A549 (cell line): Measurements from ENCODE around the gene SMURF1. TPM values are rescaled to one million over a fixed set of nuclear protein-coding genes. Genes with fewer than 3 reads are reported as not detected.

Experiments used
- ATAC-seq, 2 experiments: fragments of 200-7000 bp in 1 of 2; fragments of >200 bp in 1 of 2; cut with Nextera tagmentation in 1 of 2; cut with Tn5 transposase in 1 of 2; 3 replicates each; pipeline versions ENCODE4 v1.8.0 to v1.9.1; 2018 to 2020; ENCODE audit warnings: mild to moderate bottlenecking in 1 of 2, moderate library complexity in 1 of 2
- CTCF ChIA-PET: fragments of 300-600 bp; sonication (Branson Sonifier 250); formaldehyde crosslinking; extraction: SDS; loops from one replicate; lab custom pipeline; 2021; ENCODE audit warnings: antibody characterized with exemption, inconsistent platforms; lab: Yijun Ruan, JAX
- POLR2A ChIA-PET: fragments of 350-600 bp; formaldehyde crosslinking; extraction: SDS; loops from one replicate; lab custom pipeline; 2021; ENCODE audit warnings: antibody characterized with exemption, inconsistent platforms; lab: Yijun Ruan, JAX
- DNase-seq, 2 experiments: peaks; one replicate each; pipeline versions ENCODE4 v3.0.0 to v3.0.0-alpha.2; 2011 to 2016; ENCODE audit warnings: low read depth in 1 of 2, low spot score in 1 of 2
- FAIRE-seq: peaks from 2 replicates; lab custom pipeline; 2011; peaks lifted over from hg19 to GRCh38; lab: Jason Lieb, UNC
- H3K27ac ChIP-seq, 2 experiments: fragments of >200 bp; sonication (Bioruptor Twin); formaldehyde crosslinking; 3 replicates each; pipeline ENCODE4 v1.5.1; 2016 to 2017
- H3K4me1 ChIP-seq: fragments of >200 bp; sonication (Bioruptor Twin); formaldehyde crosslinking; 3 replicates; pipeline ENCODE4 v1.6.1; 2016
- H3K4me2 ChIP-seq: fragments of >200 bp; sonication (Bioruptor Twin); formaldehyde crosslinking; 3 replicates; pipeline ENCODE4 v1.6.1; 2016
- H3K4me3 ChIP-seq: fragments of >200 bp; sonication (Bioruptor Twin); formaldehyde crosslinking; 3 replicates; pipeline ENCODE4 v1.5.1; 2016
- H3K9me3 ChIP-seq: fragments of >200 bp; sonication (Bioruptor Twin); formaldehyde crosslinking; 3 replicates; pipeline ENCODE4 v1.6.1; 2016
- CBX2 ChIP-seq: fragments of 200-600 bp; sonication (generic); IDR thresholded peaks from 2 replicates; pipeline ENCODE4 v1.6.1; 2016; ENCODE audit warnings: low read depth, mild to moderate bottlenecking, borderline replicate concordance
- CBX8 ChIP-seq: fragments of 200-600 bp; sonication (generic); IDR thresholded peaks from 2 replicates; pipeline ENCODE4 v1.6.1; 2016
- CHD2 ChIP-seq: fragments of 150-350 bp; IDR thresholded peaks from 2 replicates; pipeline ENCODE4 v1.6.1; 2014; ENCODE audit warnings: low read length; ENCODE audit not compliant: partially characterized antibody
- CTCF ChIP-seq: fragments of >200 bp; sonication (Bioruptor Twin); formaldehyde crosslinking; IDR thresholded peaks from 3 replicates; pipeline ENCODE4 v1.5.1; 2016
- E2F6 ChIP-seq: IDR thresholded peaks from 2 replicates; pipeline ENCODE4 v1.6.1; 2012; ENCODE audit warnings: low read depth, borderline replicate concordance
- EHMT2 ChIP-seq: fragments of 200-600 bp; sonication (generic); IDR thresholded peaks from 2 replicates; pipeline ENCODE4 v1.6.1; 2016; ENCODE audit warnings: antibody characterized with exemption, low read depth, mild to moderate bottlenecking, moderate library complexity
- ESRRA ChIP-seq: fragments of 150-350 bp; IDR thresholded peaks from 2 replicates; pipeline ENCODE4 v1.6.1; 2014; ENCODE audit warnings: mild to moderate bottlenecking, low read length, borderline replicate concordance
- FOXS1 ChIP-seq: fragments of 250-450 bp; sonication (Bioruptor Pico); IDR thresholded peaks from 2 replicates; pipeline ENCODE4 v1.5.0; 2020; ENCODE audit warnings: mild to moderate bottlenecking, moderate library complexity
- HMGXB4 ChIP-seq: fragments of 250-450 bp; sonication (Bioruptor Pico); IDR thresholded peaks from 2 replicates; pipeline ENCODE4 v1.5.0; 2021; ENCODE audit warnings: mild to moderate bottlenecking, moderate library complexity, borderline replicate concordance
- HOXA7 ChIP-seq: fragments of 250-450 bp; sonication (Bioruptor Pico); IDR thresholded peaks from 2 replicates; pipeline ENCODE4 v1.5.0; 2020; ENCODE audit warnings: mild to moderate bottlenecking, moderate library complexity
- HOXB13 ChIP-seq: fragments of 250-450 bp; sonication (Bioruptor Pico); IDR thresholded peaks from 2 replicates; pipeline ENCODE4 v1.5.0; 2020; ENCODE audit warnings: low read depth, mild to moderate bottlenecking, moderate library complexity
- KDM1A ChIP-seq: fragments of 200-600 bp; sonication (generic); IDR thresholded peaks from 2 replicates; pipeline ENCODE4 v1.6.1; 2016; ENCODE audit warnings: low read depth, mild to moderate bottlenecking
- KDM5A ChIP-seq: fragments of 200-600 bp; sonication (generic); IDR thresholded peaks from 2 replicates; pipeline ENCODE4 v1.6.1; 2016; ENCODE audit warnings: antibody characterized with exemption, mild to moderate bottlenecking
- MAX ChIP-seq: IDR thresholded peaks from 2 replicates; pipeline ENCODE4 v1.6.1; 2012
- RARB ChIP-seq: fragments of 250-450 bp; sonication (Bioruptor Pico); IDR thresholded peaks from 2 replicates; pipeline ENCODE4 v1.8.0; 2021; ENCODE audit warnings: mild to moderate bottlenecking, moderate library complexity
- RCOR1 ChIP-seq: fragments of 150-350 bp; IDR thresholded peaks from 2 replicates; pipeline ENCODE4 v1.6.1; 2014; ENCODE audit warnings: antibody characterized with exemption, low read length, low read depth
- SMC3 ChIP-seq: fragments of >200 bp; sonication (Bioruptor Twin); formaldehyde crosslinking; IDR thresholded peaks from 3 replicates; pipeline ENCODE4 v1.6.1; 2018; ENCODE audit warnings: inconsistent platforms
- ZC3H11A ChIP-seq: fragments of 450-650 bp; IDR thresholded peaks from 2 replicates; pipeline ENCODE4 v1.6.1; 2014; ENCODE audit warnings: antibody characterized with exemption, mild to moderate bottlenecking
- ZFP36 ChIP-seq: fragments of 450-650 bp; IDR thresholded peaks from 2 replicates; pipeline ENCODE4 v1.6.1; 2014; ENCODE audit warnings: borderline replicate concordance; ENCODE audit not compliant: partially characterized antibody
- WGBS: methylation state at CpG from one replicate; pipeline ENCODE4 v1.1.6; 2017; ENCODE audit errors: missing lambda C conversion rate; 5-methylcytosine and 5-hydroxymethylcytosine counted together
- polyA plus RNA-seq, 4 experiments: library from polyadenylated mRNA; depleted of rRNA in 3 of 4; stranded (reverse); fragments of >200 nt; fragmentation: RNase III in 1 of 4; extraction: RNeasy Plus Mini Kit Qiagen cat#74134 plus additional on column Dnase treatment in 1 of 4; gene quantifications; 2 replicates in 3 of 4; 3 replicates in 1 of 4; pipeline ENCODE4 v1.2.3, GENCODE V29; 2011 to 2017

SMURF1 gene
- polyA plus RNA-seq, 2 of the 4 experiments (the other 2 are of a cell fraction), result 13.8 to 22.1 TPM

- CTCF ChIA-PET, result interaction anchor here (0.7 to 1.1 kb wide), 2 partner anchors 14 to 203 kb away, joined by 3 read pairs; partner anchors contain the start of gene ARPC1A
Observed at GRCh38 chr7:99122762-99123161, 21.1 kb downstream of the SMURF1 start.

GRCh38 chr7:99121496-99122021 lies 22.3 kb downstream of the SMURF1 start:
- H3K4me3 ChIP-seq, result no peak overlapping the region
- TF ChIP-seq HMGXB4 (no peak), RCOR1 (no peak), RARB (CRISPR knock-in tag) (no peak), KDM1A (no peak), ZC3H11A (no peak), CHD2 (no peak), SMC3 (no peak), FOXS1 (CRISPR knock-in tag) (no peak), CBX8 (no peak), ZFP36 (no peak), EHMT2 (no peak)
- TF ChIP-seq, all 56 proteins: peak for 0
- CTCF ChIA-PET, result interaction anchor here (0.6 to 1.9 kb wide), 4 partner anchors 10 to 81 kb away, joined by 3 to 7 read pairs (median 4); no protein-coding TSS in a partner anchor
- POLR2A ChIA-PET, result no interaction called here
- 90% methylated on average over 13 of the region's 13 CpGs for WGBS
- Histone ChIP-seq H3K27ac (no peak overlapping the region; a peak in 1 of 6 replicates), H3K4me2 (no peak overlapping the region), H3K4me1 (peaks cover 40% of the 10 kb centered on the region), H3K9me3 (peaks cover 5% of the 10 kb centered on the region; the same call in 1 of the 3 replicates)
- no peak for ATAC-seq
- DNase-seq, result no peak
- no peak for FAIRE-seq

More at GRCh38 chr7:99122762-99123161, 21.1 kb downstream of the SMURF1 start:
- FAIRE-seq, result no peak
- no peak for TF ChIP-seq CTCF
- no peak for TF ChIP-seq E2F6
- TF ChIP-seq ESRRA, result no peak
- TF ChIP-seq RCOR1, result no peak
- no peak for TF ChIP-seq HOXA7 (CRISPR knock-in tag)
- no peak for TF ChIP-seq ZFP36
- Histone ChIP-seq H3K4me2 (peak overlapping the region; percentile 60; the same call in 1 of the 3 replicates), H3K27ac (peak overlapping the region in 1 of 2 experiments; percentile 41; a peak in 2 of 6 replicates), H3K9me3 (no peaks in the 10 kb centered on the region), H3K4me3 (no peak overlapping the region), H3K4me1 (peaks cover 48% of the 10 kb centered on the region)
- 95% methylated on average over 6 of the region's 6 CpGs for WGBS
- POLR2A ChIA-PET, result no interaction called here
- no peak for ATAC-seq
- no peak for DNase-seq

- POLR2A ChIA-PET, result no interaction called here
- ATAC-seq, result no peak
Observed at GRCh38 chr7:99120916-99121315, 23.0 kb downstream of the SMURF1 start.

More at GRCh38 chr7:99120916-99121315, 23.0 kb downstream of the SMURF1 start:
- no peak for FAIRE-seq
- H3K4me1 ChIP-seq, result peaks cover 39% of the 10 kb centered on the region
- peaks cover 5% of the 10 kb centered on the region; the same call in 1 of the 3 replicates for H3K9me3 ChIP-seq
- H3K4me3 ChIP-seq, result no peak overlapping the region
- no peak for TF ChIP-seq KDM5A
- TF ChIP-seq CBX2, result no peak
- TF ChIP-seq HOXB13 (CRISPR knock-in tag), result no peak
- TF ChIP-seq SMC3, result no peak
- TF ChIP-seq MAX, result no peak
- 92% methylated on average over 2 of the region's 2 CpGs for WGBS
- no peak overlapping the region for H3K4me2 ChIP-seq
- H3K27ac ChIP-seq, result no peak overlapping the region
- no peak for DNase-seq
- CTCF ChIA-PET, result interaction anchor here (0.7 to 1.9 kb wide), 5 partner anchors 9 to 81 kb away, joined by 3 to 7 read pairs (median 4); no protein-coding TSS in a partner anchor
